Lower leg skin (tissue), 4 donors: ENCODE measurements around the gene LYAR. TPM values are rescaled to one million over a fixed set of nuclear protein-coding genes. Genes with fewer than 3 reads are reported as not detected.

Experiments
- DNase-seq, 2 donors: peaks; one replicate each; pipeline ENCODE4 v3.0.0-alpha.2; 2019; ENCODE audit warnings: low spot score in 2 of 2
- H3K4me3 ChIP-seq: fragments of 200-600 bp; sonication (generic); 2 replicates; pipeline ENCODE4 v1.5.1; 2017; ENCODE audit warnings: mild to moderate bottlenecking, low read depth; ENCODE audit not compliant: poor library complexity, severe bottlenecking
- CTCF ChIP-seq, 3 donors: fragments of 450-650 bp; IDR thresholded peaks; one replicate each; pipeline ENCODE4 v1.5.1; 2016; ENCODE audit warnings: antibody characterized with exemption in 3 of 3, mild to moderate bottlenecking in 3 of 3, moderate library complexity in 2 of 3
- POLR2A ChIP-seq, 2 donors: fragments of 450-650 bp; IDR thresholded peaks; one replicate each; pipeline ENCODE4 v1.6.1; 2016 to 2017; ENCODE audit warnings: antibody characterized with exemption in 2 of 2, mild to moderate bottlenecking in 1 of 2, moderate library complexity in 1 of 2
- WGBS, 2 donors: methylation state at CpG; one replicate each; pipeline ENCODE4 v1.1.5; 2018; 5-methylcytosine and 5-hydroxymethylcytosine counted together
- intact Hi-C: fragments of 100-400 bp; cut with DNase I; formaldehyde crosslinking; loops from one replicate; pipeline ENCODE4 v1.15.0; 2023; ENCODE audit warnings: low total_unique reads
- total RNA-seq, 4 donors: library from RNA; depleted of rRNA; stranded (reverse); fragments of >200 nt; gene quantifications; one replicate each; pipeline ENCODE4 v1.1.0, GENCODE V29; 2016

Gene LYAR
- total RNA-seq, 4 donors from 2014 or later = 5.9 to 13.2 (median 10.0) TPM

DNA sequence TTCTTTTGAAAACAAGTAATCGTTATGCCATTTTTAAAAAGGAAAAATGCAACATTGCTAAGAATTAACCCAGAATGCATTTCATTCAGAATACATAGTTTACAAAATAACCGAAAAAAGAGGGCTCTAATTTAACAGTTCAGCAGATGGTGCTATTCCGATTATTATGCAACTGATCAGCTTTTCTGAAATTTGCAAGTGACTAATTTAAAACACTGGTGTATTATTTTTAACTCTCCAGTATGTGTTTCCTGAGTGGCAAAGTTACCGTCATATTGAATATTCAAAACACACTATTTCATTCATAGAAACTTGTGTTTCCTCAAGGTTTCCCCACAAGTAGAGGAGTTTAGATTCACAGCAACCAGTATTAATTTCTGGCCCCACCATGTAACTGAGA lies 21.2 kb upstream of the LYAR start:
- WGBS, 2 donors = 81 to 83% methylated on average over 4 of the region's 4 CpGs
- intact Hi-C loops = no loop called here
- no peak for TF ChIP-seq POLR2A (IDR thresholded peaks at IDR 0.05)
- no peak for TF ChIP-seq CTCF (IDR thresholded peaks at IDR 0.05)
- DNase-seq = no peak
- no peak overlapping the region for H3K4me3 ChIP-seq

DNA sequence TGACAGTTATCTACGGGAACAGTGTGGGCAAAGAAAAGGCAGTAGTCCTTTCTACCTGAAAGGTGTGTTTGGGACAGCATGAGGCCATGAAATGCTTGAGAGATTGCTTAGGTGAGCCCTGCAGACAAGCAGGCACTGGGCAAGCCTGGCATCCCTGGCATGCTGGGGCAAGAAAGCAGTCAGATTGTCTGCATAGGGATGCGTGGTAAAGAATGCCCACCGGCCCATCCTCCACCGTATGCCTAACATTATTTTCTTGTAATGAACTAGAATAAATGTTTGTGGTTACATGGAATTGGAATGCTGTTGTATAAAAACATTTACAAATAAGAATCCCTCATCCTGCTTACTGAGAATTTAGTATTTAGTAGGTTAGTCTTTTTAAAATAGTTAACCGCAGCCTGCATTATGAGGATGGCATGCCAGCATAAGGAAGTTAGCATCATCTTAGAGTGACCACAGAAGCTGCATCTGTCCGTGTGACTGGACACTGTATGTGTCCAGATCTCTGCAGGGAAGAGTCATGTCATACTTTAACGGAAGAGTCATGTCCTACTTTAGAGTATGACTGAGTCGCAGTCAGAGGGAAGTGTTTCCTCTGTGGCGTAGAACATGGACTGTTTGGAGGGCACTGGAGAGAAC lies 19.0 kb upstream of the LYAR start:
- H3K4me3 ChIP-seq = no peak overlapping the region
- WGBS, 2 donors = 83 to 84% methylated on average over 9 of the region's 9 CpGs
- no peak for TF ChIP-seq POLR2A (IDR thresholded peaks at IDR 0.05)
- TF ChIP-seq CTCF (IDR thresholded peaks at IDR 0.05) = no peak
- intact Hi-C loops = no loop called here
- DNase-seq = peak in 1 of 2 donors; percentile 37

DNA sequence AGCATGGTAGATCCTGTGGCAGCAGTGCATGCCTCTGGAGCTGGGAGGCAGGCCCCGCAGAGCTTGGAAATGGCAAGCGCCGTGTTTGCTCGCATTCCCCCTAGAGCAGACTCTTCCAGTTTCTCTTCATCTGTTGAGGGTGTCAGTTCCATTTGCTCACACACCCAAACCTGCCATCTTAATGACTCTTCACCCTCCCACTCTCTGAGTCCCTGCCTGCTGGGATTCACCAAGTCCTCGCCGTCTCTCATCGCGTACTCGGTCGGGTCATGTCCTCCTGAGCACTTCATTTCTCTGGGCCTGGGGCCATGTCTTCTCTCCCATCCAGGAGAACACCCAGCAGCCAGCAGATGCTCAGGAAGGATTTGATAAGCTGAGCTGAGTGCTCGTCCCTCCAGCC lies 17.0 kb upstream of the LYAR start:
- 95 to 96% methylated on average over 11 of the region's 11 CpGs for WGBS, 2 donors
- peak in 1 of 2 donors; percentile 71 for DNase-seq
- H3K4me3 ChIP-seq = no peak overlapping the region
- intact Hi-C loops = no loop called here
- no peak for TF ChIP-seq POLR2A (IDR thresholded peaks at IDR 0.05)

DNA sequence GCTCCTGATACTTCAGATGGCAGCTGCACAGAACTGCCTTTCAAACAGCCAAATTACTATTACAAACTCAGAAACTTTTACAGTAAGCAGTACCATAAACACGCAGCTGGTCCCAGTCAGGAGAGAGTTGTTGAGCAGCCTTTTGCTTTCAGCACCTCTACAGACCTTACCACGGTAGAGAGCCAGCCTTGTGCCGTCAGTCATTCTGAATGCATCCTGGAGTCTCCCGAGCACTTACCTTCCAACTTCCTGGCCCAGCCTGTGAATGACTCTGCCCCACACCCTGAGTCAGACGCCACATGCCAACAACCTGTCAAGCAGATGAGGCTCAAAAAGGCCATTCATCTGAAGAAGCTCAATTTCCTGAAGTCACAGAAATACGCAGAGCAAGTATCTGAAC lies 12.5 kb upstream of the LYAR start:
- no peak for TF ChIP-seq POLR2A (IDR thresholded peaks at IDR 0.05)
- no peak for TF ChIP-seq CTCF (IDR thresholded peaks at IDR 0.05)
- DNase-seq = no peak
- intact Hi-C loops = no loop called here
- WGBS, 2 donors = 58% methylated on average over 6 of the region's 6 CpGs
- no peak overlapping the region for H3K4me3 ChIP-seq

DNA sequence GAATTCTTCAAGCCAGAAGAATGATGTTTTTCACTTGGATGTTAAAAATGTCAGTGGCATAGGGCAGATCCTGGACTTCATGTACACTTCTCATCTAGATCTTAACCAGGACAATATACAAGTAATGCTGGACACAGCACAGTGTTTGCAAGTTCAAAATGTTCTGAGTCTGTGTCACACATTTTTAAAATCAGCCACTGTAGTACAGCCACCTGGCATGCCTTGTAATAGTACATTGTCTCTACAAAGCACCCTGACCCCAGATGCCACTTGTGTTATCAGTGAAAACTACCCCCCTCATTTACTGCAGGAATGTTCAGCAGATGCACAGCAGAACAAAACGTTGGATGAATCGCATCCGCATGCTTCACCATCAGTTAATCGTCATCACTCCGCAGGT lies 12.0 kb upstream of the LYAR start:
- no peak overlapping the region for H3K4me3 ChIP-seq
- 76 to 85% methylated on average over 5 of the region's 5 CpGs for WGBS, 2 donors
- no peak for DNase-seq
- intact Hi-C loops = no loop called here
- TF ChIP-seq CTCF (IDR thresholded peaks at IDR 0.05) = no peak
- TF ChIP-seq POLR2A (IDR thresholded peaks at IDR 0.05) = no peak

DNA sequence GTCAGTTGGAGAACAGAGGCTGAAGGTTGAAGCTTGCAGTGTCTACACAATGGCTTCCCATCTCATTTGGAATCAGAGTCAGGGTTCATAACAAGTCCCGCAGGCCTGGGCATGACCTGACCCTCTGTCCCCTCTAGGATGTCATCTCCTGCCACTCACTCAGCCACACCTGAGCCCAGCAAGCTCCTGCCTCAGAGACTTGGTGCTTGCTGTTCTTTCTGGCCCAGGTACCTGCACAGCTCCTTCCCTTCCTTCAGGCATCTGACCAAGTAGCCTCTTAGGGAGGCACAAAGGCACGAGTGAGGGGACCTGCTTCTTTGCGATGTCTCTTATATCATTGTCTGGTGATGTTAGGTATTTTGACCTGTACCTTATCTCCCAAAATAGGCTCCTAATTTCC lies 9.1 kb upstream of the LYAR start:
- no peak for TF ChIP-seq POLR2A (IDR thresholded peaks at IDR 0.05)
- TF ChIP-seq CTCF (IDR thresholded peaks at IDR 0.05) = no peak
- no peak for DNase-seq
- intact Hi-C loops = no loop called here

More for the DNA sequence above, 9.1 kb upstream of the LYAR start:
- H3K4me3 ChIP-seq = no peak overlapping the region
- 86 to 92% methylated on average over 3 of the region's 3 CpGs for WGBS, 2 donors
